Gastrocnemius medialis (tissue), 4 donors: ENCODE measurements around the gene NDST3. TPM values are rescaled to one million over a fixed set of nuclear protein-coding genes. Genes with fewer than 3 reads are reported as not detected.

Source experiments
- ATAC-seq, 2 donors: fragments of 150-250 bp; one replicate each; pipeline ENCODE4 v1.9.1; 2016
- DNase-seq, 2 donors: peaks; one replicate each; pipeline ENCODE4 v3.0.0-alpha.2; 2019
- H3K27ac ChIP-seq, 4 donors: fragments of 200-600 bp; sonication (generic); 1 replicate in 1 of 4; 2 replicates in 3 of 4; pipeline ENCODE4 v1.5.1; 2016 to 2018; ENCODE audit warnings: mild to moderate bottlenecking in 2 of 4, moderate library complexity in 1 of 4
- H3K27me3 ChIP-seq, 3 donors: fragments of 200-600 bp; sonication (generic) in 2 of 3; 1 replicate in 1 of 3; 2 replicates in 2 of 3; pipeline versions ENCODE4 v1.5.1 to v1.6.0; 2016 to 2019; ENCODE audit warnings: mild to moderate bottlenecking in 1 of 3, moderate library complexity in 1 of 3
- H3K36me3 ChIP-seq, 2 donors: fragments of 200-600 bp; sonication (generic) in 1 of 2; one replicate each; pipeline ENCODE4 v1.5.1; 2017 to 2018
- H3K4me1 ChIP-seq, 2 donors: fragments of 200-600 bp; sonication (generic) in 1 of 2; one replicate each; pipeline ENCODE4 v1.5.1; 2016 to 2017; ENCODE audit warnings: mild to moderate bottlenecking in 2 of 2
- H3K4me3 ChIP-seq, 4 donors: fragments of 200-600 bp; sonication (generic) in 3 of 4; 1 replicate in 1 of 4; 2 replicates in 3 of 4; pipeline ENCODE4 v1.5.1; 2016 to 2019; ENCODE audit warnings: mild to moderate bottlenecking in 2 of 4
- H3K9me3 ChIP-seq, 3 donors: fragments of 200-600 bp; sonication (generic) in 2 of 3; 1 replicate in 1 of 3; 2 replicates in 2 of 3; pipeline ENCODE4 v1.5.1; 2016 to 2019
- CTCF ChIP-seq, 5 experiments: fragments of 450-650 bp in 3 of 5; fragments of 200-600 bp in 2 of 5; sonication (generic) in 2 of 5; IDR thresholded peaks in 4 of 5; conservative IDR thresholded peaks in 1 of 5; 1 replicate in 4 of 5; 2 replicates in 1 of 5; pipeline ENCODE4 v1.5.1; 2016 to 2019; ENCODE audit warnings: antibody characterized with exemption in 5 of 5, mild to moderate bottlenecking in 3 of 5, moderate library complexity in 3 of 5
- POLR2A ChIP-seq, 2 donors: fragments of 450-650 bp; IDR thresholded peaks; one replicate each; pipeline ENCODE4 v1.6.1; 2017; ENCODE audit warnings: antibody characterized with exemption in 2 of 2, mild to moderate bottlenecking in 2 of 2, moderate library complexity in 2 of 2
- in situ Hi-C, 4 donors: fragments of 200-750 bp; cut with MboI; loops; one replicate each; pipeline versions ENCODE4 v1.15.0 to v1.8.0; 2017; ENCODE audit warnings: low sequenced_read_pairs in 4 of 4
- intact Hi-C: fragments of 100-400 bp; cut with DNase I; formaldehyde crosslinking; loops from one replicate; pipeline ENCODE4 v1.15.1; 2023; ENCODE audit warnings: low total_unique reads
- total RNA-seq, 4 donors: library from RNA; depleted of rRNA; stranded (reverse); fragments of >200 nt; gene quantifications; one replicate each; pipeline versions ENCODE4 v1.1.0 to v1.2.3, GENCODE V29; 2016

The NDST3 gene
- total RNA-seq, 4 donors from 2014 or later: 0.13 TPM; not detected in 3

- TF ChIP-seq POLR2A (IDR thresholded peaks at IDR 0.05) (no peak), CTCF (IDR thresholded peaks at IDR 0.05 in 4 of 5, conservative IDR thresholded peaks at IDR 0.05 in 1 of 5) (no peak)
- intact Hi-C loops (no loop called here), in situ Hi-C loops (no loop called here)
- no peaks in the 10 kb centered on the region for H3K4me1 ChIP-seq
- H3K27ac ChIP-seq: no peak overlapping the region
- H3K36me3 ChIP-seq: no peaks in the 10 kb centered on the region
- H3K4me3 ChIP-seq: no peak overlapping the region
- H3K9me3 ChIP-seq: no peaks in the 10 kb centered on the region
- no peak for ATAC-seq
- no peaks in the 10 kb centered on the region for H3K27me3 ChIP-seq
- no peak for DNase-seq
These were observed 25.1 kb downstream of the NDST3 start for GRCh38 chr4:118059397-118059796.

DNA sequence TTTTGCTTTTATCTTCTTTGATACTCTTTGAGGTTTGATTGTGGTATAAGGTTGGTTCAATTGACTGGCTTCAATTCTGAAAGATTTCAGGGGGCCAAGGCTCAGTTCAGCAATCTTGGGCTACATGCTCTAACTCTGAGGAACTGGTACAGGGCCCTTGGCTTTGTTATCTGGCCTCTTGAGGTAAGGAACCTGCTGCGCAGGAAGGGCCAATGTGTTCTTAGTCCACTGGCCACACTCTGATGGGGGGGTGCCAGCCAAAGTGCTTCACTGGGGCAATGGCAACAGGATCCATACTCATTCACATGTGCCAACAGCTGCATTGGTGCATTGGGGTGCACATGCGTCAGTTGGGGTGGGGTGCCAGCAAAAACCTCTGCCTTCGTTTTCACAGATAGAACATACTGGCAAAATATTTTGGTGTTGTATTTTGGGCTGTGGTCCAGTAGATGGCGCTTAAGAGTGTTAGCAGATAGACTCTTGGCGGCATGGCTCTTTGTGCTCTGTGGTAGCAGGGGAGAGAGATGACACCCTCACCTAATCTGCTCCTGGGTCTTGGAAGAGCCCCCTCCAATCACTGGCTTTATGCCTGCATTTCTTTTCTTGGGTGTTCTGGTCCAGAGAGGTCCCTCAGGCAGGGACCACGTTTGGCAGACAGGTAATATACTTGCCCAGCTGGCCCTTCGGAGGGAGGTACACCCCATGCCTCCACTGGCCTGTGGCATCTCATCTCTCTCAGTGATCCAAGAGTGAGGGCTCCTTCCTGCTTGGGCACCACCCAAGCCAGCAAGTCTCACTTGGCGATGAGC lies 42.9 kb downstream of the NDST3 start:
- ATAC-seq (no peak), DNase-seq (no peak)
- Histone ChIP-seq H3K27me3 (no peaks in the 10 kb centered on the region), H3K4me1 (no peaks in the 10 kb centered on the region), H3K4me3 (no peak overlapping the region), H3K27ac (no peak overlapping the region), H3K9me3 (no peaks in the 10 kb centered on the region), H3K36me3 (no peaks in the 10 kb centered on the region)
- intact Hi-C loops: no loop called here
- TF ChIP-seq POLR2A (IDR thresholded peaks at IDR 0.05): no peak
- TF ChIP-seq CTCF (IDR thresholded peaks at IDR 0.05 in 4 of 5, conservative IDR thresholded peaks at IDR 0.05 in 1 of 5): no peak
- in situ Hi-C loops: no loop called here

DNA sequence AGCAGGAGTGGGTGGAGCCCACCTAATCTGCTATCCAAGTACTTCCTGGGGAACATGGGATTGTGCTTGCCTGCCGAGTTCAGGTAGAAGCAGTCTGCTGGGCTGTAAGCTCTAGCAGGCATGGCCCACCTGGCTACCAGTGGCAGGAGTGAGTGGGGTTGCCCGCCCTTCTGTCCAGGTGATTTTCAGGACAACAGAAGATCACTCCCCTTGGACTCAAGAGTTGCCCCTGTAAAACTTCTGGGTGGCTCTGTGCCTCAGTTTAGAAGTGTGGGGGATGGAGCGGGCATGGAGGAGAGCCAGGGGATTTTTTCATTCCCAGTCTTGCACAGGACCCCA lies 43.5 kb downstream of the NDST3 start:
- Histone ChIP-seq H3K4me3 (no peak overlapping the region), H3K27me3 (no peaks in the 10 kb centered on the region), H3K27ac (no peak overlapping the region), H3K36me3 (no peaks in the 10 kb centered on the region), H3K4me1 (no peaks in the 10 kb centered on the region), H3K9me3 (no peaks in the 10 kb centered on the region)
- intact Hi-C loops (no loop called here), in situ Hi-C loops (no loop called here)
- TF ChIP-seq CTCF (IDR thresholded peaks at IDR 0.05 in 4 of 5, conservative IDR thresholded peaks at IDR 0.05 in 1 of 5) (no peak), POLR2A (IDR thresholded peaks at IDR 0.05) (no peak)
- ATAC-seq (no peak), DNase-seq (no peak)

DNA sequence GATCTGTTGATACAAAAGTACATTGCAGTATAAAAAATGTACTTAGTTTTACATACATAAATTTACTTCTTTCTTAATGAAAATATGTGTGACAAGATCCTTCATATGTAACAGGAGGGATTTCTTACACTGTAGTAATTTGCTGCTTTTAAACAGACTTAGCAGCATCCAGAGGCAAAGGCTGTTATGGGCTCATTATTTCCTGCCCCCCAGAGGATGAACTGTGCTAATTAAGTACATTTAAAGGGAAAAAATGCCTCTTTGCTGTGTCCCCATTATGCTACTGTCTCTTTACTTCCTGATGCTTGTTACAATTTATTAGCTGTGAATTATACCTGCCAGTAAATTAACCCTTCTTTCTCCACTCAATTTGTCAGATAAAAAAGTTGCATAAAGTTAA lies 47.1 kb downstream of the NDST3 start:
- no peaks in the 10 kb centered on the region for H3K9me3 ChIP-seq
- TF ChIP-seq CTCF (IDR thresholded peaks at IDR 0.05 in 4 of 5, conservative IDR thresholded peaks at IDR 0.05 in 1 of 5) (no peak), POLR2A (IDR thresholded peaks at IDR 0.05) (no peak)
- no peaks in the 10 kb centered on the region for H3K27me3 ChIP-seq
- H3K27ac ChIP-seq: no peak overlapping the region
- H3K36me3 ChIP-seq: no peaks in the 10 kb centered on the region
- ATAC-seq (no peak), DNase-seq (no peak)
- intact Hi-C loops (no loop called here), in situ Hi-C loops (no loop called here)
- no peaks in the 10 kb centered on the region for H3K4me1 ChIP-seq
- H3K4me3 ChIP-seq: no peak overlapping the region

- H3K27ac ChIP-seq: no peak overlapping the region
- ATAC-seq: no peak
- H3K4me1 ChIP-seq: no peaks in the 10 kb centered on the region
- H3K27me3 ChIP-seq: no peaks in the 10 kb centered on the region
- in situ Hi-C loops: no loop called here
- intact Hi-C loops: no loop called here
- DNase-seq: no peak
- no peaks in the 10 kb centered on the region for H3K36me3 ChIP-seq
- H3K9me3 ChIP-seq: no peaks in the 10 kb centered on the region
- no peak overlapping the region for H3K4me3 ChIP-seq
- TF ChIP-seq POLR2A (IDR thresholded peaks at IDR 0.05) (no peak), CTCF (IDR thresholded peaks at IDR 0.05 in 4 of 5, conservative IDR thresholded peaks at IDR 0.05 in 1 of 5) (no peak)
These were observed 47.9 kb downstream of the NDST3 start for GRCh38 chr4:118082182-118082581.
